GM20431 (cell line): ENCODE measurements around the gene ZFP3.
"Not testable (repeated sequence)": the region's sequence is repeated elsewhere in the genome, so short reads cannot be mapped to it uniquely, and the experiment has no call there.

ENCODE experiments used
- in situ Hi-C: fragments of 300-500 bp; cut with MseI, MboI; formaldehyde crosslinking; loops from one replicate; pipeline ENCODE4 v1.15.0; 2020; ENCODE audit warnings: low sequenced_read_pairs; ENCODE audit not compliant: unreplicated experiment

The ZFP3 gene

DNA sequence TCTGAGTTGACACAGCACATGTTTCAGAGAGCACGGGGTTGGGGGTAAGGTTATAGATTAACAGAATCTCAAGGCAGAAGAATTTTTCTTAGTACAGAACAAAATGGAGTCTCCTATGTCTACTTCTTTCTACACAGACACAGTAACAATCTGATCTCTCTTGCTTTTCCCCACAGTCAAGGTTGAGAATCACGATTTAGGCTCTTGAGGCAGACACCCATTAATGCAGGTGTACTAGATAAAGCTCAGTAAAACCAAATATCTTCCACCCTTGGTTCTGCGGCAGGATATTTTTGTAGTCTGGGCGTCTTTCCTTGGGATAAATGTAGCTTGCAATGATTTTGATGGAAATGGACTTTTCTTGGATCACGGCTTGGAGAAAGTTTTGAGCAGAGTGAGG lies 2.8 kb upstream of the ZFP3 start:
- in situ Hi-C loops = not testable (repeated sequence)

DNA sequence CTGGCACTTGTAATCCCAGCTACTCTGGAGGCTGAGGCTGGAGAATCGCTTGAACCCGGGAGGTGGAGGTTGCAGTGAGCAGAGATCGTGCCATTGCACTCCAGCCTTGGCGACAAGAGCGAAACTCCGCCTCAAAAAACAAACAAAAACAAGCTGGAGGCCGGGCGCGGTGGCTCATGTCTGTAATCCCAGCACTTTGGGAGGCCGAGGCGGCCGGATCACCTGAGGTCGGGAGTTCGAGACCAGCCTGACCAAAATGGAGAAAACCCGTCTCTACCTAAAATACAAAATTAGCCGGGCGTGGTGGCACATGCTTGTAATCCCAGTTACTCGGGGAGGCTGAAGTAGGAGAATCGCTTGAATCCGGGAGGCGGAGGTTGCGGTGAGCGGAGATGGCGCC lies 992 bp upstream of the ZFP3 start:
- in situ Hi-C loops = not testable (repeated sequence)

DNA sequence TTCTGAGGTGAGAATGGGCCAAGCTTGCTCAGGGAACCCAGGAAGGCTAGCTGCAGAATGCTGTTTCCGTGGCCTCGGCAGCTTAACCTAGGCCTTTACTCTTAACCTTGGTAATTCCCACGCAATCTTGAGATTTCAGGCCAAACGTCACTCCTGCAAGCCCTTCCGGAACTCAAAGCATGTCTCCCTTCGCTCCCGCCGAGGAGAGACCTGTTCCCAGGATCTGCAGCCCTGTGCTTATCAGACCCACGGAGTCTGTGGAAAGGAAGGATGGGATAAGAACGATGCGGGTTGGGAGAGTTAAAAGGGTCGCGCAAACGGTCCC lies 524 bp upstream of the ZFP3 start:
- in situ Hi-C loops = no loop called here

DNA sequence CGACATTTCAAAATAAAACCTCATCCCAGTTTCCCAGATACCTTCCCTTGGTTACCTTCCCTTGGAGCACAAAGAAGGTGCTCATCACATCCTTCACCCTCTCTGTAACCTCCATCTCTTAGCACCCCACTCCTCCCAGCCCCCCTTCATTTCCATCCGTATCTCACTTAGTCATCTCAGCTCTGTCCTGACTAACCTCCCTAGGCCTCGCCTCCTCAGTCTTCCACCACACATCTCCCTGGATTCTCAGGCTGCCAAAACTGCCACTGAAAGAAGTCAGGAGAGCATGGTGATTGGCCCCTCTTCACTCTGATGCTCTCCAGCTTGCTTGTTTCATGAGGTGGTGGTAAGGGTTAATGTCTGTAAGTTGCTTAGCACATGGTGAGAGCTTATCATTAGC lies 2.3 kb downstream of the ZFP3 start:
- in situ Hi-C loops = no loop called here

DNA sequence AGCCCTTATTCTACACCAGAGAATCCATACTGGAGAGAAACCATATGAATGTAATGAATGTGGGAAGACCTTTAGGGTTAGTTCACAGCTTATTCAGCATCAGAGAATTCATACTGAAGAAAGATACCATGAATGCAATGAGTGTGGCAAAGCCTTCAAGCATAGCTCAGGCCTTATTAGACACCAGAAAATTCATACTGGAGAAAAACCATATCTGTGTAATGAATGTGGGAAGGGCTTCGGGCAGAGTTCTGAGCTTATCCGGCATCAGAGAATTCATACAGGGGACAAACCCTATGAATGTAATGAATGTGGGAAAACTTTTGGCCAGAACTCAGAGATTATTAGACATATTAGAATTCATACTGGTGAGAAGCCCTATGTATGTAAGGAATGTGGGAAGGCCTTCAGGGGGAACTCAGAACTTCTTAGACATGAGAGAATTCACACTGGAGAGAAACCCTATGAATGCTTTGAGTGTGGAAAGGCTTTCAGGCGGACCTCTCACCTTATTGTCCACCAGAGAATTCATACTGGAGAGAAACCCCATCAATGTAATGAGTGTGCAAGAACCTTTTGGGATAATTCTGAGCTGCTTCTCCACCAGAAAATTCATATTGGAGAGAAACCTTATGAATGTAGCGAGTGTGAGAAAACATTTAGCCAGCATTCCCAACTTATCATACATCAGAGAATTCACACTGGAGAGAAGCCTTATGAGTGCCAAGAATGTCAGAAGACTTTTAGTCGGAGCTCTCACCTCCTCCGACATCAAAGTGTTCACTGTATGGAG lies 14.1 kb downstream of the ZFP3 start:
- in situ Hi-C loops = no loop called here

DNA sequence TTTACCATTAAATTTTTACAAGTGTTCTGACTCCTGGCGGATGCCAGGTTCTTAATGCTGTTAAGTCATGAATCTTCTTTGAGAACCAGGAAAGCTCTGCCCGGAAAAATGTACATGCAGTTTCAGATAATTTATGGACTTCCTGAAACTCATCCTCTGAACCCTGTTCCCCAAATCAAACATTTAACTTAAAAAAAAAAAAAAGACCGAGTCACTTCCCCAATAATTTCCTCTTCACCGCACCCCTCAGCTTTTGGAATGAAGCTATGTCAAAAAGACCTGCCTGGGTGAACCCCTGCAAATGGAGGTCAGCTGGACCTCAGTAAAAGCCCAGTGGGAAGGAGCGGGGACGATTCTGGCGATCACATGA lies 18.4 kb downstream of the ZFP3 start:
- in situ Hi-C loops = no loop called here

DNA sequence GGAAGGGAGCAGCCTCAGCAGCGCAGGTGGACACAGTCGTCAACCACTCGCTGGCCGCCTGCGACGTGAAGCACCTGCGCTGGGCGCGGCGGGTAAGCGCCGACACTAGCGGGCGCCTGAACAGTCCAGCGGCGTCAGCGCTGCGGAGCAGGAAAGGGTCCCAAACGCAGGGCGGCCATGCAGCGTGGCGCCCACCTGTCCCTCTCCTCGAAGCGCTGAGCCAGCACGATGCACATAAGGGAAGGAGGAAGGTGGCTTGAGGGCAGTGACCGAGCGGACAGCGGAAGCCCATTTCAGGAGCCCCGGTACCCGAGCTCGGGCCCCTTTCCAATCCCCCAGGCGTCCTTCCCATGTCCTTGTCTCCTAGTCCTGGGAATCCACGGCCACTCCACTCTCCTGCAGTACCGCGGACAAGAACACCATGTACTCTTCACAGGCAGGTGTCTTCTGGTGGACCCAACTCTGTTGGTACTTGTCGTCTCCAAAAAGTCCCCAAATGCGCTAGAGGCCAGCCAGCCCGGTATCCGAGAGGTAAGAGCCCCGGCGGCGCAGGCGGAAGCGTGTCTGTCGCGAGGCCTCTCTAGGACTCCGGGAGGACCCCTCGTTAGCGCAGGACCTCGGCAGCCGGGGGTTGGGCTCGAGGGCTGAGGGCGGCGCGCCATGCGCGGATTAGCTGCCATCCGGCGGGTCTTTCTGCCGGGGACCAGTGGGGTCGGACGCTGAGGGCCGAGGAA lies 19.0 kb downstream of the ZFP3 start:
- in situ Hi-C loops = no loop called here

DNA sequence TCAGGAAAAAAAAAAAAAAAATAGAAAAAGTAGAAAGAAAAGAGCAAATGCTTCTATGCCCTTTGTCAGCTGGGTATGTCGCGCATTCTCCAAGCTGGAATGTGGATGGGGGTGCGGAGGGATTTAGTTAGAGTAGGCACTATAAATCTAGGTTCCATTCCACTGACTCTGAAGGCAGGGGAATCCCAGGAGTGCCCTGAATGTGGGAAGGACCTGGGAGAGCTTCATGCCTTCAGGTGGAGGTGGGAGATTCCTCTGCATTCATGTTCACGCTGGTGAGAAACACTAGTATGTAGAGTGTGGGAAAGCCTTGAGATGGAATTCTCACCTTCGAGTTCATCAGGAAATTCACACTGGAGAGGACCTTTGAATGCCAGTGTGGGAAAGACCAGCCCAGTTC lies 21.0 kb downstream of the ZFP3 start:
- in situ Hi-C loops = no loop called here

DNA sequence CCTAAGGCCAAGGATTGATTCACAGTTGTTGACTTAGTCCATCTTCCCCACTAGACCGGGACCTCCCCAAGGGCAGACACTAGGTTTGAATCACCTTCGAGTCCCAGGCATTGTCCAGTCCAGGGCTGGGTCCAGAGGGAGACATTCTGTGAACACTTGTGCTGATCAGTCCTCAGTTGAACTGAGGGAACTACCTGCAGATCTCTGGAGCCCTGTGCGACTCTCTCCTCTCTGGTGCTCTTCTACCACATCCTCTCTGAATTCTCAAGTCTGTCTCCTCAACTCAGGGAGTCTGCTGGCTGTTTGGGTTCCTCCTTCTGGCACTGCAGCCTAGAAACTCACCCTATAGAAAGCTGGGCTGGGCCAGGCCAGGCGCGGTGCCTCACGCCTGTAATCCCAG lies 22.6 kb downstream of the ZFP3 start:
- in situ Hi-C loops = no loop called here

DNA sequence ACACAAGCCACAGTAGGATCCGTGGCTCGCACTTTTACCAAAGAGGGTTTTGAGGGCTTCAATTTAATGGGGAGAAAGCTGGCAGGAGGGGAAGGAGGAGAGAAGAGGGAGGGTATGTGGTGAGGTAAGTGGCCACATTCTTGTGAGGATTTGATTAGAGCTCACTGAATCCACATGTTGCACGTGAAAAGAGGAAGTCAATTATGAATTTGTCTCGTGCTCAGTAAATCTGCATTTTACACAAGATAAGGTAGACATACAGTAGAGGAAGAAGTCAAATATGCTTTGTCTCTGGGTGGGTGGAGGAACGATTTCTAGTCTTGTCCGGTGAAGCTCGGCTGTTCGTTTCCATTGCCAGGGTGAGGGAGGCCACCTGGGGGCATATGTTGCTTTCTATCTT lies 32.5 kb downstream of the ZFP3 start:
- in situ Hi-C loops = no loop called here

DNA sequence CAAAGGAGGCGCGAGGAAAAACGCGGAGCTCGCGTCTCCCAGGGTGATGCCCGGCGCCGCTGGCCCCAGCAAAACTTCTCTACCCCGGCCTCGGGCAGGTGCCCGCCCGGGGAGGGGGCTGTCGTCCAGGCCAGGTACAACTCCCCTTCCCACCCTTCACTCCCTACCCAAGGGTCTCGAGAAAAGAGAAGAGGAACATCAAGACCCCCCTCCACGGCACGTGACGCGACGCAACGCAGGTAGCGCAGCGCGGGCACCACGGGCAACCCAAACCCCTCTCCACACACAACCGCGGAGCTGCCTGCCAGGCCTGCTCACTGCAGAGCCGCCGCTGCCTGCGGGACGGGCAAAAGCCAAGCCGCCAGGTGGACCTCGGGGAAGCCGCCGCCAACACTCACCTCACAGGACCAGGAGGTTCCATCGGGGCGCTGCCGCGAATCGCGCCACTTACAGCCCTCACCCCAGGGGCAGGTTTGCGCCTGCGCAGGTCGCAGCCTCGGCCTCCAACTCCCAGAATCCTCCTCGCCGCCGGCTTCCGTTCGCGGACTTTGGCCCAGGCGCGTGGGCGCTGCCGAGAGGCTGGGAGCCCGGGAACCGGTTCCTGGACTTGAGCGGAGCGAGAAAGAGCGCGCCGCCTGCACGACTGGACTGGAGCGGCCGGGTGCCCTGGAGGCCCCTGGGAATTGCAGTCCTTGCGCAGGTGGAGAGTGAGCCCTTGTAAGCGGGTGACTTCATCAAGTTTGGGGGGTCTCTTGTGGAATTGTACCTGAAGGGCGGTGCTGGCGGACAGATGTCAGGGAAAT lies 33.3 kb downstream of the ZFP3 start, which contains the start of gene ZNF232:
TSS of gene ZNF232 (minus strand) at position 477 of the 803 bp plus-strand sequence. CDS start at position 421, 56 bp downstream.
- in situ Hi-C loops = no loop called here

DNA sequence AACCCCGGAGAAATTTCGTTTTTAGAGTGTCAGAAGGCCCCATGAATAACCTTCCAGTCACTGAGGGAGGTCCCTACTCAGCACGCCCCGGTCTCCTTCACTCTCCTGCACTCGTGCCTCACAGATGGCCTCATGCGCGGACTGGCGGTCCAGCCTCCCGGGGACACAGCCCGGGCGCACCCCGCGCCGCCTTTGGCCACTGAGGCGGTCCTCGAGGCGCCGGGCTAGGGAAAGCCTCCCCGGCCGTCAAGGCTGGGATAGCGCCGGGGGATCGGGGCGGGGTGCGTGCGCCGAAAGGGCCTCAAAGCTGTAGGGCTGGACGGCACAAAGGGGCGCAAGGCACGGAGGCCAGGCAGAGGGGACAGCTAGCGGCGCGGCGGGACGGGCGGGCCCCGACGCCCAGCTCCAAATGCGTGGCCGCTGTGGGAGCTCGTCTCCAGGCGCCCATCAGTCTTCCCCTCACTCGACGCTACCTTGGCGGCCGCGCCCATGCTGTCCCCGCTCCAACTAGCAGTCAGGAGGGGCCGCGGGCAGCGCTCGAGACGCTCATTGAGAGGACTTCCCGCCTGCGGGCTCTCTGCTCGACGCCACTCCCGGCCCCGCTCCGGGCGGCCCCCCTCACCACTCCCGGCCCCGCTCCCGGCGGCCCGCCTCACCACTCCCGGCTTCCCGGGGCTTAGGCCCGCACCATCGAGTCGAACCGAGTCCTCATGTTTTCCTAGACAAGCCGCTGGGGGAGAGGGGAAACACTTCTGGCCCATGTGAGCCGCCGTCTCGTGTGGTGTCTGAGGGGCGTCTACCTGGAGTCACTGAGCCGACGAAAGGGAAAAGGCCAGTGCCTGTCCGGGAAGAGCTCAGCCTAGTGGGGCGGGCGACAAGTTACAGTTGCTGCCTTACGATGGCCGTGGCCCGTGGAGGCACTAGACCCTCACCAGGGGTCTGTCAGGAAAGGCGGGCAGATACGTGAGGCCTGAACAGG lies 37.7 kb downstream of the ZFP3 start, which contains the start of gene USP6:
TSS of gene USP6 (plus strand) at position 360 of the 979 bp plus-strand sequence. CDS start 14,336 bp downstream, outside the sequence.
- in situ Hi-C loops = no loop called here

DNA sequence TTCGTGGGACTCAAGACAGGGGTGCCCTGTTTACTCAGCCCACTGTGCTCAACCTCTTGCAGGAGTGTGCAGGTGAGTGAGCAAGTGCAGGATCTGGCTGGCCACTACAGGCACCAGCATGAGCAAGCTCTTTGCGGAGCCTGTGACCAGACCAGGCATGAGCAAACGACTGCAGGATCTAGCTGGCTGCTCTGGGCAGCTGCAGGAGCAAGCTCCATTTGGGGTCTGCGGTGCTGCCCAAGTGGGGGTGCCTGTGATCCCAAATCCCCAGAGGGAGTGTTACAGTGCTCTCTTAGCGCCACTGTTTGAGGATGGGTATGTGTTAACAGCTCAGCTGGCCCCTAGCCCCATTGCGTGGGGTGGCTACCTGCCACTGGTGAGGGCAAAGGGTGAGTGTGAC lies 40.0 kb downstream of the ZFP3 start:
- in situ Hi-C loops = no loop called here

DNA sequence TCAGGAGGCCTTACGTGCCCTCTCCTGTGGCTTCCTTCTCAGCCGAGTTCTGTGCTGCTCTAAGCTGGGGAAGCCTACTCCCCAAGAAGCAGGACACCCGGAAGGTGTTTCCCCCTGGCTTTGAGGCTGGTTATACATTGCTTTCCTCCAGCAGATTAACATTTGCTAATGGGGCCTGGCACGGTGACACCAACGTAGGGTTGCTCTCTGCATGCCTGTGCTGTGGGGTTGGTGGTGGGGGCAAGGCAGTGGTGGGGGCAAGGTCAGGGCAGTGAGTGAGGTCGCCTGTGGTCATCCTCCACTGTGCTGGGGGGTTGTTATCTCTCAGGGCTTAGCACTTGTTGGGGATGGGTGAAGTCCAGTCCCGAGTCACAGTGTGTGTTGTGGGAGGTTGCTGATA lies 41.8 kb downstream of the ZFP3 start:
- in situ Hi-C loops = no loop called here

DNA sequence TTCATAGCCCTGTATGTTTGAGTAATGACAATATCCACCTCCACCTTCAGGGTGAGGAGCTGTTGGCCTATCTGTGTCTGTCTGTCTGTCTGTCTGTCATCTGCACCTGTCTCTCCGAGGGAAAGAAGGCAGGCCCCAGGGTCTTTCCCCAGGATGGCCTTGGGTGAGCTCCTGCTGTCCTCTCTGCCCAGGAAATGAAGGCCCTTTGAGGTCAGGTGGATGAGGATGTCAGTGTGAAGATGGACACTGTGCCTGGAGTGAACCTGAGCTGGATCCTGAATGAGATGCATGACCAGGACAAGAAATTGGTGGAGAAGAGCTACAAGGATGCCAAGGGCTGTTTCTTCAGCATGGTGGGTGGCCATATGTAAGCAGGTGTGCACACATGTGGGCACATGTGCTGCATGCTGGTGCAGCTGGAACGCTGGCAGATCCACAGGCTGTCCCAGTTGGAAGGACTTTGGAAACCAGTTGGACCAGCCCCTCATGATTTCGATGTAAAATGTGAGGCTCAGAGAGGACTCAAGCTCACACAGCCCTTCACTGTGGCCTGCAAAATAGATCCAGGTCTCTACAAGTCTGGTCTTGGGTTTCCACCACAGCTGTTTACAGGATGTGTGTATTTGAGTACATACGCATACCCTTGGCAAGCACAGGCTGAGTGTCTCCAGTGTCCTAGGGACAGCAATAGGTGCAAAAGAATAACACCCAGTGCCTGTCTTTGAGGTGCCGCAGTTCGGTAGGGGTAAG lies 42.3 kb downstream of the ZFP3 start:
- in situ Hi-C loops = not testable (repeated sequence)

DNA sequence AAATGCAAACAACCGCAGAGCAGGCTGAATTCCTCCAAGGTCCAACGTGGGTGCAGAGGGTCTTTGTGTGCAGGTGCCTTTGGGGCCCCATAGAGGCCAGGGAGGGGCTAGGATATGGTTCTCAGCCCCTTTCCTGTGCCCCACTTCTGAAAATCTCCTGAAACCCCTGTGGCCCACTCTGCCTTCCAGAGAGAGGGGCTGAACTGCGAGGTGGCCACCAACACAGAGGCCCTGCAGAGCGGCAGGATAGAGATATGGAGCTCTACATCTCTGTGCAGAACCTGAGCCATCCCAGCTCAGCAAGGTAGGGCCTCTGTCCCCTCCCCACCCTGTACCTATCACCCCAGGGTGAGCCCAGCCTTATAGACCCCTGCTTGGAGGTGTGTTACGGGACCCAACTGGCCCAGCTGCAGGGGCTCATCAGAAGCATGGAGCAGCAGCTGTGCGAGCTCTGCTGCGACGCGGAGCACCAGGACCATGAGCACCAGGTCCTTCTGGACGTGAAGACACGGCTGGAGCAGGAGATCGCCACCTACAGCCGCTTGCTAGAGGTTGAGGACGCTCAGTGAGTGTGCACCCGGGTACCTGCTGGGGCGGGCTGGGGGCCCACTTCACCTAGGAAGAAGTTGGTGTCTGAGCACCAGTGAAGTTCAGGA lies 43.0 kb downstream of the ZFP3 start:
- in situ Hi-C loops = no loop called here

DNA sequence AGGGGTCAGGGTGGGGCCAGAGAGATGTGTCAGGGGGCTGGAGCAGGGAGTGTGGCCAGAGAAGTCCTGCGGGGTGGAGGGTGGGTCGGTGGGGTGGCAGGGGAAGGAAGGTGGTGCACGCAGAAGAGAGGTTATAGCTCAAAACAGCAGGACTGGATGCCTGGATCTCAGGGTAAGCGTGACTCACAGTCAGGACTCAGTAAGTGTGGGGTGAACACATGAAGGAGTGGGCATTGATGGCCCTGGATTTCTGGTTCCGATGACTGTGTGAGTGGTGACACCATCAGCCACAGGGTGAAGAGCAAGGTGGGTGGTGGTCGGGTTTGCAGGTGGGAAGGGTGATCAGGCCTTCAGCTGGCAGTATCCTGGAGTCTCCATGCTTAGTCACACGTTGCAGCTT lies 43.8 kb downstream of the ZFP3 start:
- in situ Hi-C loops = not testable (repeated sequence)

DNA sequence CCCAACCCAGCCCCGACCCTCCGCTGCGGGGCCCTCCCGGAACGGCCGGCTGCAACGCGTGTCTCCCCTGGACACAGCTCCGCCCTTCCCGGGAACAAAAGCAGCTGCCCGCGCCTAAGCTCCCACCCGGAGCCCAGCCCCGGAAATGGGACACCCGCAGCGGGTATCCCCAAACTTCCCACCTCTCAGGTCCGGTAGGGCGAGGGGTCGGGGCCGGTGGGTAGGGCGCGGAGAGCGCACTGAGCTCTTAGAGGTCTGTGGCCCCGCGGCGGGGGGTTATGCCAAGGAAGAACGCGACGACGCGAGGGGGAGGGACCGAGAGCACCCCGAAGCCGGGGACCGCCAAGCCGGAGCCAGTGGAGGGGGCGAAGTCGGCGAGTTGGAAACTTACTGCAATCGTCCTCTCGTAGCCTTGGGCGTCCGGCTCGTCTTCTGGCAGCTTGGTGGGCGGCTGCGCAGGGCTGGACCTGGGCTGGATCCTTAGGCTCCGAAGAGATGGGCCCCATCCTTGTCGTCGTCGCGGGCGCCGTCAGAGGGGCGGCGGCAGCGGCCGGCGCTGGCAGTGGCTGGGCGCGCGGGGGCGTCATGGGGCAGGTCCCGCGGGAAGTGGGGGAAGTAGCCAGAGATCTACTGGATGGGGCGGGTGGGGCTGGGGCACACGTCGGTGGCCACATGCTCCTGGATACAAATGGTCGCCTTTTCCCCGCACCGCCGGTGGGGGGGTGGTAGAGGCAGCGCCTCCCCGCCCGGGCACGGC lies 44.5 kb downstream of the ZFP3 start:
- in situ Hi-C loops = no loop called here
